Measurements from ENCODE around the gene PROCA1.

- TF ChIP-seq CTCF (IDR thresholded peaks at IDR 0.05), result peak in 1 of 6 experiments; percentile 13
- TF ChIP-seq POLR2A (IDR thresholded peaks at IDR 0.05), result no peak
These were observed 2.6 kb upstream of the PROCA1 start for GRCh38 chr17:28714281-28714680.
